Kidney glomerular epithelial cell (primary cell): ENCODE results near the gene NSFL1C.
"Not testable (repeated sequence)": the region's sequence is repeated elsewhere in the genome, so short reads cannot be mapped to it uniquely, and the experiment has no call there.

Experiments used
- DNase-seq: peaks from one replicate; lab custom pipeline; 2025; lab: John Stamatoyannopoulos, UW

The NSFL1C gene

DNA sequence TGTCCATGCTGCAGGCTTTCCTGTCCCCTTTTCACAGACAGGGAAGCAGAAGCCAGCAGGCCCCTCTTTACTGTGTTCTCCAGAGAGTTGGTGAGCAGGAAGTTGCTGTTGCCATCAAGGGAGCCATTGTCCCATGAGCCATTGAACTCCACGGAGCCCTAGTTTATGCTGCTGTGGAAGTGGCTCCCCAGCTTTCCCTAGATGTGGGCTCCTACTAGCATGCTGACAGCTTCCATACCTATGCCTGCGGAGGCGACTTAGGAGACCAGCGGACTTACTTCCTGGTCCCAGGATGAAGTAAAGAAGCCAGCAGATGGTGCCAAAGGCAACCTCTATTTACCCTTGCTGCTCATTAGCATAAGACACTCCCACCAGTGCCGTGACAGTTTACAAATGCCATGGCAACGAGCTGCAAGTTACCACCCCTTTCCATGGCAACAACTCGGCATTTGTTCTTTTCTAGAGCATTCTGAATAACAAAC is 43.0 kb downstream of the NSFL1C start:
- no peak for DNase-seq

DNA sequence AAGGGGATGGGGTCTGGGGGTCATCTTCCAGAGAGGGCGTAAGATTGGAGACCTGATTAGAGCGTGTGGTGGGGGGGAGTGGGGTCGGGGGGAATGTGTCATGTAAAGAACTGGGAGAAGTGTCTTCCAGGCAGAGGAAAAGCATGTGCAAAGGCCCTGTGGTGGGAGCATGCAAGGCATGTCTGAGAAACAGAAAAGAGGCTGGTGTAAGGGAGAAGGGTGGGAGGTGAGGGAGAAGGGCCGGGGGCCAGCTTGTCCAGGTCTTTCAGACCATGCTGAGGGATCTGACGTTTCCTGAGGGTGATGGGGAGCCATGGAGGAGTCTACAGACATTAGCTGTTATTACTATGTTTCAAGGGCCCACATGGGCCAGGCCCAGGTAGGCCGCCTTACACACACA is 43.4 kb downstream of the NSFL1C start:
- no peak for DNase-seq

DNA sequence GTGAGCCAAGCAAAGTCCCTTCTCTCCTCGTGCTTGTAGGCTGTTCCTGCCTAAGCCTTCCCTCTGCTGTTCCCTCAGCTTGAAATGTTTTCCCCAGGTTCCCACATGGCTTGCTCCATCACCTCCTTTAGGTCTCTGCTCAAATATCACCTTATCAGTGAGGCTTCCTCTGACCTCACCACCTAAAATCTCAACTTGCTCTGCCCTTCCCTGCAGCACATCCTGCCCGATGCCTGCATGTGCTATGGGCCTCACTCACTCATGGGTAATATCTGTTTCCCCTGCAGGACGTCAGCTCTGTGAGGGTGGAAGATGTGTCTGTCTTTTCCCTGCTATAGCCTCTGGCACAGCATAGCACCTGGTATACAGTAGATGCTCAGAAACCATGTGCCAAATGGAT is 43.9 kb downstream of the NSFL1C start:
- DNase-seq: no peak

DNA sequence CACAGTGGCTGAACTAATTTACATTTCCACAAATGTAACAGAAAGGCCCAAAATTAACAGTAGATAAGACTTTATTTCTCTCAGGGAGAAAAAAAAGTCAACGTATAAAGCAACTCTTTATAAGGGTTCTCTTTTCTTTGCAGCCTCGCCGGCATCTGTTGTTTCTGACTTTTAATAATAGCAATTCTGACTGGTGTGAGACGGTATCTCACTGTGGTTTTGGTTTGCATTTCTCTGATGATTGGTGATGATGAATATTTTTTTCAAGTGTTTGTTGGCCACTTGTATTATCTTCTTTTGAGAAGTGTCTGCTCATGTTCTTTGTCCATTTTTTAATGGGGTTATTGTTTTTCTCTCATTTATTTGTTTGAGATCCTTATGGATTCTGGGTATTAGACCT is 46.6 kb downstream of the NSFL1C start:
- no peak for DNase-seq

DNA sequence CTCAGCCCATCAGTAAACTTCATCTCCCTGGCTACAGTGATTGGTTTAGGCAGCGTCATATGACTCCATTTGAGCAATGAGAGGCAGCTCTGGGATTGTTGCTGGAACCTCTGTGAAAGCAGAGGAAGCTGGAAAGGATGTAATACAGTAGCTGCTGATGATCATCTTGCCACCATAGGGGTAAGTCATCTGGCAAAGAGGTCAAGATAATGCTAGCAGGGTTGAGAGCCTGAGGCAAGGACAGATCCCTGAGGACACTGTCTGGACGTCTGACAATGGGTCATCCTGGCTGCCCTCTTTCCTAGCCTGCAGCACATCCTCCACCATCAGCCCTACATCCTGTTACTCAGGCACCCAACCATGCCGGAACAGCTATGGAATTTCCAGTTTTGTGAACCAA is 48.3 kb downstream of the NSFL1C start:
- peak; percentile 27 for DNase-seq

DNA sequence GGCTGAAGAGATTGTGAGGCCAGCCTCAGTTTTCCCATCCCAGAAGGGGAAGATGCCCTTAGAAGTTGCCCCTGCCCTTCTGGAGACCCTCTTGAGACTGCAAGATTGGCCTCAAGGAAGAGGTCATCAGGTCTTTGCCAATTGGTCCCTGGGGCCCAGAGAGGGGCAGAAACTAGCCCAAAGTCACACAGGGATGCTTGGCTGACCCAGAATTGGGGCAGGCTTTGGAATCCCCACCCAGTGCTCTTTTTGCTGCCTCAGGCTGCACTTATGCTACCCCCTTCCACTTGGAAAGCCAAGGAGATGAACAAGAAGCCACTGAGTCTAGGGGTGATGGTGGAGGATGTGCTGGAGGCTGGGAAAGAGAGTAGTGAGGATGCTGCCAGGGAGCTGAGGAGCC is 48.9 kb downstream of the NSFL1C start:
- no peak for DNase-seq

DNA sequence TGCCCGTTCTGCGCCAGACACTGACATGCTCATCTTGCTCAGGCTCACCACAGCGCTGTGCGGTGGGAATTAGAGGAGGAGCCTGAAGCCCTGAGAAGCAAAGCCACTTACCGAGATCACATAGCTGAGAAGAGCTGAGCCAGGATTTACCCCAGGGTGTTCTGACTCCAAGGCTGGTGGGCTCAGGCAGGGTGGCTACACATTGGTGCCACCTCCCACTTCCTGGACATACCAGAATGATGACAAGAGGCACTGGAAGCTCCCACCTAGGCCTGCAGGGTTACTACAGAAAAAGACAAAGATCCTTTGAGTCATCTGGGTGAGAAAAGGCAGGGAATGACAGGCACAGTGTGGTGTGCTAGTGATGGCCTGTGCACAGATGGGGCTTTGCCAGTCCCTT is 49.4 kb downstream of the NSFL1C start:
- peak; percentile 31 for DNase-seq

DNA sequence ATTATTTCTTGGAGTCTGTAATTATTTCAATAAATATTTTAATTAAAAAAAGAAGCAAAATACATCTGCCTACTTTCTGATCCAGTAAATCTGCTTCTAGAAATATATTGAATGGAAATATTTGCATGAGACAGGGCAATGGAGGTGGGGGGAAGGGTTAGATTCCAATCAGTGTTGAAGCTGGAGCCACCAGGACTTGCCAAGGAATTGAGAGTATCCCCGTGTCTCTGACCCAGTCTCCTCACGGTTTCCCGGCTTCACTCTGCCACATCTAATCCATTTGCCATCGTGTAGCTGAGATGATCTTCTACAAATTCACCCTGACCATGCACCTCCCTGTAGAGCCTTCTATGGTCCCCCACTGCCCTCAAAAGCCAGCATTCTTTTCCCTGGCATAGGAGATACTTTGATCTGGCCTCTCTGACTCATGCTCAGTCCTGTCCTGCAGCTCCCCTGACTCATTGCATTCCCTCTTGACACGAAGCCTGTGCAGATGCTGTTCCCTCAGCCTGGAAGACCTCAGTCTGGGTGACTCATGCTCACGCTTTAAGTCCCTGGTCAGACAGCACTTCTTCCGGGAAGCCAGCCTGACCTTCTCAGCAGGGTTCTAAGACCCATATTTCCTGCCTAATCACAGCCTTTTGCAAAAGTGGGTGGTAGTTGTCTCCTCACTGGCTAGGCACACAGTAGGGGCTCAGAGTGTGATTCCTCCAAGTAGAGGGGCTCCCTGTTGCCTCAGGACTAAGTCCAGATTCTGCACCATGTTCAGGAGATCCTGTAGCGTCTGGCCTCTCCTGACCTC is 50.8 kb downstream of the NSFL1C start:
- DNase-seq: peak; percentile 45

DNA sequence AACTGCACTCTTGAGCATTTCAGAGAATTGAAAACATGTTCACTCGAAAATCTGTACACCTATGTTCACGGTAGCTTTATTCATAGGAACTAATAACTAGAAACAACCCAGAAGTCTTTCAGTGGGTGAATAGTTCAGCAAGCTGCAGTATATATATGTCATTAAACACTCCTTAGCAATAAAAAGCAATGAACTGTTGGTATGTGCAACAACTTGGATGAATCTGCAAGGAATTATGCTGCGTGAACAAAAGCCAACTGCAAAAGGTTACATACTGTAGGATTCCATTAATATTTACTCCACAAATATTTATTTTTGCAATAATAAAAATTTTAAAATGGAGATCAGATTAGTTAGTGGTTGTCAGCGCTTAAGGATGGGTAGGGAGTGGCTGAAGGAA is 51.7 kb downstream of the NSFL1C start:
- no peak for DNase-seq

DNA sequence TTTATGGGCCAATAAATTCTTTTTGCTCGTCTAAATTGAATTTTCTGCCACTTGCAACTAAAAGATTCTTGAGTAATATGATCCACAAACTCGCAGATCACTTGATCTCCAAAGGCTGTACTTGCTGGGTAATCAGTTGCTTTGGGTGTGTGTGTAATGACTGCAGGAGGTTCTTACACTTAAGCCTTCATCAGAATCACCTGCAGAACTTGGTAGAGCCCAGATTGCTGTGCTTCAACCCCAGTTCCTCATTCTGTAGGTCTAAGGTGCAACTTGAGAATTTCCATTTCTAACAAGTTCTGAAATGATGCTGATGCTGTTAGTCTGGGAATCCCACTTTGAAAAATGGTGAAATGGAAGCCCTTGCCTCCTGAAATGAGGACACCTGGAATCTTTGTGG is 60.8 kb downstream of the NSFL1C start:
- DNase-seq: no peak

DNA sequence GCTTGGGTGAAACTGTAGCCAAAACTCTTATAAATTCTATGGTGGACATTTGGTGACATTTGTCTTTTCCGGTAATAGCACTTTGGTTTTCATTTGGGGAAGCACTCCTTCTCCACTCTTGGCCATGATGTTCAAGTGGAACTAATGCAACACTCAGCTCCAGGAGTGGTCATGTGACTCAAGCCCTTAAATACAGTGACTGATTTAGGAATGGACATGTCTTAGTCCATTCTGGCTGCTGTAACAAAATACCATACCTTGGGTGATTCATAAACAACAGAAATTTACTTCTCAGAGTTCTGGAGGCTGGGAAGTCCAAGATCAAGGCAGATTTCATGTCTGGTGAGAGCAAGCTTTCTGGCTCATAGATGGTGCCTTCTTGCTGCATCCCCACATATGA is 63.0 kb downstream of the NSFL1C start:
- DNase-seq: no peak

DNA sequence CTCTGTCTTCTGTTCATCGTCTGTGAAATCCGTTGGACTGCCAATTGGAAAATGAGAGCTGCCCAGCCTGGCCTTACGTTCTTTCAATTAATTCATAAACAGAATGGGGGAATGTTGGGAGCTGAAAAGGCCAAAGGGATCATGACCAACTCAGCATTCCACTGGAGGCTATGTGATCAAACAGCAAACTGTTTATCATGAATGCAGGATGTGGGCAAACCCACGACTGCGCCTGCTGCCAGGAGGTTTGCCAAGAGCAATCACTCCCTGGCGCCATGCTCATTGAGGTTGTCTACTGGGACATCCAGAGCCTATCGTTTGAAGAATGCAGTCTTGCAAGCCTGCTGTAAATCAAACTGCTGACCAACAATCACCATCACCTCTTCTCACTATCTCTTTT is 64.5 kb downstream of the NSFL1C start:
- DNase-seq: peak; percentile 15

DNA sequence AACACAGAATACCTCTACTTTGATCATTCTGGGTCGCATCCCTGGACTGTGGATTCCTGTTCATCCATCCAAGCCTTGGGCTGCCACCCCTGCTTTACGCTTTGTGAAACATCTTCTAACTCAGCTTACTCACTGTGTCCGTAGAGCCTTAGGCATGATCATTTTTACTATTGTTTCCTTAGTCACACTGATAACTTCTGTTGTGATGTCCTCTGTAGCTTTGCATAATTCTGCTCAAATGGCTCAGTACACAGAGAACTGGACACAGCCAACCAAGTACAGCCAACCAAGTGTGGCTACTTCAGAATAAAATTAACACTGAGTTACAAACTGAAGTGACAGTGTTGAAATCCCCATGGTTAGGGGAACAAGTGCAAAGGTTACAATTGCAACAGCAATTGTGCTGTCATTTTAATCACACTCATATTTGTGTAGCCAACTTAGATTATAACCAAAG is 65.2 kb downstream of the NSFL1C start:
- peak; percentile 55 for DNase-seq

DNA sequence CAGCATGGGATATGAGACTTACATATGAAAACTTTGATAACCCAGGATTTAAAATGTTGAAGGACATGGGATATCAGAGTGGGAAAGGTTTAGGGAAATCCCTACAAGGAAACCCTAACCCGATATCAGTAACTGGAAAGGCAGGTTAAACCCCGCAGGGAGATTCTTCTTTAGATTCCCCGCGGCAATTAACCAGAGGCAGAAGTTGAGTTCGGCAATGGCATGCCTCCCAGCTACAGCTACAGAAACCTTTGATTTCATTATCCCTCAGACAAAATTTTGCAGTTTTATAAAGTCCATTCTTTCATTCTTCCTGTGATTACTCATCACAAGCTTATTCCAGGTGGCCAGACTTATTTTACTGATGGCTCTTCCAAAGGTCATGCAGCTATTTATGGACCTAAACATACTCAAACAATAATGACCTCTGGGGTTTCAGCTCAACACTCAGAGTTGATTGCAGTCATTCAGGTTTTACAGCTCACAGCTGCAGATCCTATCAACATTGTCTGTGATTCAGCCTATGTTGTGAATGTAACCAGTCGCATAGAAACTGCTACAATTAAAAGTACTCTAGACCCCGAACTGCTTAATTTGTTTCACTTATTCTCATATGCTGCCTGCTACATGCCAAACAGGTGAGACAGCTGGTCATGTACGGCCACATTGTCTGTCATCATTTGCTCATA is 66.8 kb downstream of the NSFL1C start:
- DNase-seq: not testable (repeated sequence)

DNA sequence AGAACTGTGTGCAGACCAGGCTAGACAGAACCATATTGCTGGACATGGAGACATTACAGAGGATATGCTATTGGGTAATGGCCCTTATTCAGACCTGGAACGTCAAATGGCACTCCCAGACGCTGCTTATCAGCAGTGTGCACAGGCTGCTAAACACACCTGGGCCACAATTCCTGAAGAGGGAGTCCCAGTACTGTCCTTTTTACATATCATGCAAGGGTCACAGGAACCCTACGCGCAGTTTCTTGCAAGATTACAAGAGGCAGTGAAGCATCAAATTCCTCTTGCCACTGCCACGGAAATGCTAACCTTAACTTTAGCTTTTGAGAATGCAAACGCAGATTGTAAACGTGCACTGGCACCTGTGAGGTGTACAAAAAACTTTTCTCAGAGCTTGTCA is 68.5 kb downstream of the NSFL1C start:
- peak; percentile 23 for DNase-seq

DNA sequence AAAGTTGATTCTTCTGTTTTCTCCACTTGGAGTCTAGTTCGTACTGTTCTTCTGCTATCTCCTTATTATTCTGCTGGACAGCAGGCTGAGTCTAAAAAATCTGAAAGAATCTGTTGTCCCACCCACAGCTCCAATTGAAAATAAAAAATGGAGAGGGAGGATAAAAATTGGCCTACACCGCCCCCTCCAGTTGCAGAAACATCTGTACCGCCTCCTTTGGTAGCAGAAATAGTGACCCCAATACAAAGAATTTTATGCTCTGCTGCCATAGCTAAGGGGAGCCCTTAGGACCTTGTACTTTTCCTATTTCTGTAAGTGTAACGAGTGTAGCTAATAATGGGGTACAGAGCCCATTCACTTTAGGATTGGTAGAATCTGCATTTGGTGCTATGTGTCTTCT is 68.9 kb downstream of the NSFL1C start:
- no peak for DNase-seq

DNA sequence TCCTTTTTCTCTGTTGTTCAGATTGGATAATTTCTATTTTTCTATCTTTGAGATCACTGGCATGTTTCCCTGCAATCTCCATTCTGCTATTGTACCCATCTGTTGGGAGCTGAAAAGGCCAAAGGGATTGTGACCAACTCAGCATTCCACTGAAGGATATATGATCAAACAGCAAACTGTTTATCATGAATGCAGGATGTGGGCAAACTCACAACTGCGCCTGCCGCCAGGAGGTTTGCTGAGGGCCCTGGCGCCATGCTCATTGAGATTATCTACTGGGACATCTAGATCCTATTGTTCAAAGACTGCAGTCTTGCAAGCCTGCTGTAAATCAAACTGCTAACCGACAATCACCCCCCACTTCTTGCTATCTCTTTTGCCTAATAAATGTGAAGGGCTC is 69.9 kb downstream of the NSFL1C start:
- no peak for DNase-seq

DNA sequence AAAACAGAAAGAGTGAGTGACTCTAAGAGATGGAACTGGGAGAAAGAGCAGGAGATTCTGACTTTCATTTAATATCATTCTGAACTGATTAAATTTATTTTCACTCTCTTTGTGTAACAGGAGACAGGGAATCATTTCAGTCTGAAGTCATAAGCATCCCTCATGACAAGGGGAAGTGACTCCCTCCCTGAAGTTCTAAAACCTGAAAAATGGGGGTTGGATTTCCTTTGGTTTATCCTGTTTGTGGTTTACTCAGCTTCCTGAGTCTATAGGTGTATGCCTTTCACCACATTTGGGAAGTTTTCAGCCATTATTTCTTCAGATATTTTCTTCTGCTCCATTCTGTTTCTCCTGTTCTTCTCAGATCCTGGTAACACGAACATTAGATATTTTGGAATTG is 70.4 kb downstream of the NSFL1C start:
- DNase-seq: no peak

DNA sequence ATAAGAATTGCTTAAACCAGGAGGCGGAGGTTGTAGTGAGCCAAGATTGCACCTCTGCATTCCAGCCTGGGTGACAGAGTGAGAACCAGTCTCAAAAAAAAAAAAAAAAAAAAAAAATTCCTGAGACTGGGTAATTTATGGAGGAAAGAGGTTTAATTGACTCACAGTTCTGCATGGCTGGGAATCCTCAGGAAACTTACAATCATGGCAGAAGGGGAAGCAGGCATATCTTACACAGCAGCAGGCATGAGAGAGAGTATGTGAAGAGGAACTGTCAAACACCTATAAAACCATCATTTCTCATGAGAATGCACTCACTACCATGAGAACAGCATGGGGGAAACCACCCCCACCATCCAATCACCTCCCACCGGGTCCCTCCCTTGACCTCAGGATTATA is 72.0 kb downstream of the NSFL1C start:
- no peak for DNase-seq

DNA sequence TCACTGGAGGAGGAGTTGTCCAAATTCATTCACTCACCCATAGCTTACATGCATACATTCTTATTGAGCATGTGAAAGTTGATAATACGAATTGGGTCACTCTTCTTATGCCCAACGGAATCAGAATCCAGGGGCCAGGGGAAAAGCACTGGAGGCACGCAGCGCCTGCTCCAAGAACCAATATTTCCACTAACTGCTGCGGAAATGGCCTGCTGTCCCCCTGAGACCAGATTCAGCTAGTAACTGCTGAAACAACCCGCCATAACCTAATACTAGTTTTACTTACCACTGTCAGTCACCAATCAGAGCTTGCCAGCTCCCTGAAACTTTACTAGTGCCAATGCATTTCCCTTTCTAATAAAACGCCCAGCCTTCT is 73.2 kb downstream of the NSFL1C start:
- DNase-seq: no peak

DNA sequence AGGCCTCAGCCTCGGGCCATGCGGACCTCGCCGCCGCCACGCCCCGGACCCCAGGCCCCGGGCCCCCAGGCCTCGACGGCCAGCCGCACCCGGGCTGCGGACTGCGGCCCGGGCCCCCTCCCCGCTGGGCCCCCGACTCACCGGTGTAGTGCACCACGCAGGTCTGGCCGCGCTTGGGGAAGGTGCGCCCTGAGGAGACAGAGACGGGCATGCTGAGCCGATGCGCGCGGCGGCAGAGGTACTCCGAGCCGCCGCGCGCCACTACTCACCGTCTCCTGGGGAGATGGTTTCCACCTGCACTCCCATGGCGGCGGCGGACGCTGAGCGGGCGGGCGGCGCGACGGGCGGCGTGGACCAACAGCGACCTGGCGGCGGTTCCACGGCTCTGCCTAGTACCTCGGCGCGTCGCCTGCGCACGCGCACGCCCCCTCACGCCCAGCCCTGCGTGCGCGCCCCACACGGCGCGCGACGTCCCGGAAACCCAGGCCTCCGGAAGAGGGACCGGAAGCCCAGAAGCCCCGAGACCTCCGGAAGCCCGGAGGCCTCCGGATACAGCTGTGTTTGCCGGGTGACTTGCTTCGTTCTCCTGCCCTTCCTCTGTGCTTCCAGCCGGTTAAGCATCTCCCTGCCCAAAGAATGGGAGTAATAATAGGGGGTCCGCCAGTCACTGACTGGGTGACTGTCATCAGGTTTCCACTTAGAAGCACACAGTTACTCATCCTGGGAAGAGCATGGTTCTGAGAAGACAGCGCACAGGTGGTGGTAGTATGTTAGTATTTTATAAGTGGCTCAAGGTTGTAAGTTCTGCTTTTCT is 73.7 kb downstream of the NSFL1C start, which contains the start of gene FKBP1A:
Gene FKBP1A, minus strand, starts transcription at position 362 of the 814 bp plus-strand sequence. Its CDS starts 56 bp downstream, at position 306.
- peak; percentile 70 for DNase-seq

DNA sequence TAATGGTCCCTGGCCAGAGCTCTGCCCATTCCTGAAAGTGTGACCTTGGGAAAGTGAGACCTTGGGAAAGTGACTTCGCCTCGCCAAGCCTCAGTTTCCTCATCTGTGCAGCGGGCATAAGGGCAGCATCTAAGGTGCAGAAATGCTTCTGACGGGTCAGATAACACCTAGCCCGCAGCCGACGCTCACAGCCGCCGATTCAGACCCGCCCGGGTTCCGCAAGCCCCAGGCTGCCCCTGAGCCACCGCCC is 74.3 kb downstream of the NSFL1C start:
- no peak for DNase-seq
